Subcutaneous abdominal adipose tissue (tissue), 5 donors: ENCODE results near the gene KLF17.

Experiments
- H3K27ac ChIP-seq: one replicate; pipeline ENCODE4 v1.7.0; 2013; ENCODE audit warnings: low read depth, mild to moderate bottlenecking, inconsistent platforms, low read length, moderate library complexity
- H3K27me3 ChIP-seq, 5 donors: one replicate each; pipeline ENCODE4 v1.7.0; 2013; ENCODE audit warnings: low read length in 5 of 5, inconsistent platforms in 1 of 5; ENCODE audit not compliant: control insufficient read depth in 5 of 5, insufficient read depth in 4 of 5
- H3K36me3 ChIP-seq, 5 donors: one replicate each; pipeline ENCODE4 v1.7.0; 2013; ENCODE audit warnings: low read length in 5 of 5; ENCODE audit not compliant: control insufficient read depth in 5 of 5, insufficient read depth in 5 of 5
- H3K4me1 ChIP-seq, 5 donors: one replicate each; pipeline ENCODE4 v1.7.0; 2013; ENCODE audit warnings: low read length in 5 of 5, mild to moderate bottlenecking in 3 of 5, moderate library complexity in 1 of 5; ENCODE audit not compliant: control insufficient read depth in 5 of 5, insufficient read depth in 5 of 5
- H3K4me3 ChIP-seq, 5 donors: one replicate each; pipeline ENCODE4 v1.7.0; 2013; ENCODE audit warnings: low read length in 5 of 5, low read depth in 1 of 5
- H3K9ac ChIP-seq, 5 donors: one replicate each; pipeline ENCODE4 v1.7.0; 2013; ENCODE audit warnings: low read length in 5 of 5, mild to moderate bottlenecking in 4 of 5, moderate library complexity in 3 of 5
- H3K9me3 ChIP-seq, 5 donors: one replicate each; pipeline ENCODE4 v1.7.0; 2013; ENCODE audit warnings: low read length in 5 of 5; ENCODE audit not compliant: control insufficient read depth in 5 of 5
- donor health status: healthy.
- donor health status: healthy.
- donor health status: healthy.
- donor health status: healthy.
- donor health status: healthy.

Gene KLF17, protein sequence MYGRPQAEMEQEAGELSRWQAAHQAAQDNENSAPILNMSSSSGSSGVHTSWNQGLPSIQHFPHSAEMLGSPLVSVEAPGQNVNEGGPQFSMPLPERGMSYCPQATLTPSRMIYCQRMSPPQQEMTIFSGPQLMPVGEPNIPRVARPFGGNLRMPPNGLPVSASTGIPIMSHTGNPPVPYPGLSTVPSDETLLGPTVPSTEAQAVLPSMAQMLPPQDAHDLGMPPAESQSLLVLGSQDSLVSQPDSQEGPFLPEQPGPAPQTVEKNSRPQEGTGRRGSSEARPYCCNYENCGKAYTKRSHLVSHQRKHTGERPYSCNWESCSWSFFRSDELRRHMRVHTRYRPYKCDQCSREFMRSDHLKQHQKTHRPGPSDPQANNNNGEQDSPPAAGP

DNA sequence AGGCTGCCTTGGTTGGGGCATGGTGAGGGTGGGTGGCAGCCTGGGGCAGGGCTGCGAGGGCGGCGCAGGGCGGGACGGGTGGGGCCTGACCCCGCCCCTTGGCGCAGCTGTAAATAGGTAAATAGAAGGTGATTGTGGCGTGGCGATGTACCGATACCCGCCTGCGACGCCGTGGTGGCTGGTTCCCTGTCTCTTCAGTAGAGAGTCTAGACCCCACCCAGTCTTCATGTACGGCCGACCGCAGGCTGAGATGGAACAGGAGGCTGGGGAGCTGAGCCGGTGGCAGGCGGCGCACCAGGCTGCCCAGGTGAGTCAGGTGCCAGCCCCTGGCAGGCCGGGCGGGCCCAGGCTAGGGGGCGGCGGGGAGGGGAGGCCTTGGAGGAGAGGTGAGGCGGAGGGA, at the start of gene KLF17:
KLF17 (plus strand) TSS at position 140 of the 400 bp plus-strand sequence; CDS start at position 227, 87 bp downstream.
- H3K27me3 ChIP-seq: no peaks in the 10 kb centered on the region
- no peaks in the 10 kb centered on the region for H3K9me3 ChIP-seq
- no peak within 1 kb of the TSS for H3K9ac ChIP-seq
- no peaks in the 10 kb centered on the region for H3K4me1 ChIP-seq
- no peaks in the 10 kb centered on the region for H3K36me3 ChIP-seq
- H3K27ac ChIP-seq: no peak within 1 kb of the TSS
- no peak within 1 kb of the TSS for H3K4me3 ChIP-seq

DNA sequence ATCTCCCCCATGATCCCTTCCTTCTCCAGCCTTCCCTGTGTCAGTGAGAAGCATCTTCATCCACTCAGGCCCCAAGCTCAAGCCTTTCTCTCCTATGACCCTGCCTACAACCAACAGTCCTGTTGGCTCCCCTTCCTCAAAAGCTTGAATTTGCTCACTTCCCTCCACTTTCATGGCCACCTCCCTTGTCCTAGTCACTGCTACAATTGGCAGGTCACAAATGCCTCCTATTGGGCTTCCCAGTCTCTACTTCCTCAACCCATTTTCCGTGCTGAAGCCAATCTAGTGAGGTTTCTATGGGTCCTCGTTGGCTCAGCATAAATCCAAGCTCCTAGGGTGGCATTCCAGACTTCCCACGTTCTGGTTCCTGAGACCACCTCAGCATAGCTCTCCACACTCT, 47.2 kb upstream of the KLF17 start:
- no peak overlapping the region for H3K9ac ChIP-seq
- no peaks in the 10 kb centered on the region for H3K36me3 ChIP-seq
- H3K27me3 ChIP-seq: no peaks in the 10 kb centered on the region
- no peak overlapping the region for H3K27ac ChIP-seq
- H3K4me3 ChIP-seq: no peak overlapping the region
- H3K9me3 ChIP-seq: no peaks in the 10 kb centered on the region
- H3K4me1 ChIP-seq: peaks cover 0 to 20% (median 16%) of the 10 kb centered on the region in 5 donors

DNA sequence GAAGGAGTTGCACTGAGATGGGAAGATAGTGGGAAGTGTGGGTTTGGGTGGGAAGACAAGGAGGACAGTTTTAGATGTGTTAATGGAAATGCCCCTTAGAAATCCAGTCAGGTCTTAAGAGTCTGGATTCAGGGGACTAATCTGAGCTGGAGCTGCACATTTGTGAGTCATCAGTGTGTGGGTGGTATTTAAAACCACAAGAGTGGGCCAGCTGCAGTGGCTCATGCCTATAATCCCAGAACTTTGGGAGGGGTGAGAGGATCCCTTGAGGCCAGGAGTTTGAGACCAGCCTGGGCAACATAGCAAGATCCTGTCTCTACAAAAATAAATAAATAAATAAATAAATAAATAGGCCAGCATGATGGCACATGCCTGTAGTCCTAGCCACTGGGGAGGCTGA, 46.4 kb upstream of the KLF17 start:
- no peaks in the 10 kb centered on the region for H3K9me3 ChIP-seq

DNA sequence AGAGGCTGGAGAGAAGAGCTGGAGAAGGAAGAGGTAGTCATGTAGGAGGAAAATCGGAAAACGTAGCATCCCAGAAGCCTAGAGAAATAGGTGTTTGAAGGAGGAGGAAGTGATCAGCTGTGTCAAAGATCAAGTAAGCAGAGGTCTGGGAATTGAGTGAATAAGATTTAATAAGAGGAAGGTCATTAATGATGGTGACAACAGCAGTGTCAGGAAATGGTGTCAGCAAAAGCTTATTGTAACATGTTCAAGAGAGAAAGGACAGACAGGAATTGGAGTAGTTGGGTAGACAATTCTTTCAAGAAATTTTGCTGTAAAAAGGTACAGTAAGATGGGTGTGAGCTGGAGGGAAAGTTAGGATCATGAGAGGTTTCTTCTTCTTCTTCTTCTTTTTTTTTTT, 45.8 kb upstream of the KLF17 start:
- H3K36me3 ChIP-seq: no peaks in the 10 kb centered on the region
- no peak overlapping the region for H3K9ac ChIP-seq
- H3K9me3 ChIP-seq: no peaks in the 10 kb centered on the region
- H3K4me1 ChIP-seq: peaks cover 0 to 13% (median 9%) of the 10 kb centered on the region in 5 donors
- no peak overlapping the region for H3K4me3 ChIP-seq
- H3K27ac ChIP-seq: no peak overlapping the region
- no peaks in the 10 kb centered on the region for H3K27me3 ChIP-seq

More for the DNA sequence above, 46.4 kb upstream of the KLF17 start:
- H3K27me3 ChIP-seq: no peaks in the 10 kb centered on the region
- peaks cover 0 to 19% (median 15%) of the 10 kb centered on the region in 5 donors for H3K4me1 ChIP-seq
- H3K9ac ChIP-seq: no peak overlapping the region
- H3K36me3 ChIP-seq: no peaks in the 10 kb centered on the region
- no peak overlapping the region for H3K27ac ChIP-seq
- H3K4me3 ChIP-seq: no peak overlapping the region

DNA sequence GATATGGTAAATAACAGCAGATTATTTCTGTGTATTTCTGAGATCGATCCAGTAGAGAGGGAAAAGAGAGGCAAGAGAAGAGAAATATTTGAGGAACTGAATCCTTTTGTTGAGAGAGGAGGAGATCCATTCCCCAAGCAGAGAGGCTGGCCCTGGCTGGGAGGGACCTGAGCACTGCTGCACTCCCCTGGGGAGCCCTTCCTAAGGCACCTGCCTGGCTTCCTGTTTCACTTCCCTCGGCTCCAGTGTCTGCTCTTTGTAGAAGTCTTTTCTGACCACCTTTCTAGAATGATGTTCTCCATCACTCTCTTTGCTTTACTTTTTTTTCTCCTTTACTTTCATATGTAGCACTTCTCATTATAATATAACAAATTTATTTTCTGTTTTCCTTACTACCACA, 45.1 kb upstream of the KLF17 start:
- H3K36me3 ChIP-seq: no peaks in the 10 kb centered on the region
- no peak overlapping the region for H3K4me3 ChIP-seq
- no peak overlapping the region for H3K9ac ChIP-seq
- H3K27ac ChIP-seq: no peak overlapping the region
- H3K4me1 ChIP-seq: peaks cover 0 to 6% (median 2%) of the 10 kb centered on the region in 5 donors
- no peaks in the 10 kb centered on the region for H3K9me3 ChIP-seq
- H3K27me3 ChIP-seq: no peaks in the 10 kb centered on the region

DNA sequence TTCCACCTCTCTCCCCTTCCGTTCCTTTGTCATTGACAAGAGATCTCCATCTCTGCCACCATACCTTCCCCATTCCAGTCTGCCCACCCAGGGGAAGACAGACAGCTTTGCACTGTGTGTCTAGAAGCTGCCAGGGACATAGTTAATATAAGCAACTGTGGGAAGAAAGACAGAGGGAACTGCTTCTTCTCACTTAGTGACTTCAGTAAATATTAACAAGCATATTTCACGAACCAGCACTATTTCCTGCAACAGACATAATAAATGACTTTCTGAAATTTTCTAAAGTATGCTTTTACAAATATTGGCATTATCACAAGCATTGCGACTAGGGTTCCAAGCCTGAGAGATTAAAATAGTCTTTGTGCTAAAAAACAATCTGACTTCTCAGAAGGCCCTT, 44.2 kb upstream of the KLF17 start:
- H3K9ac ChIP-seq: no peak overlapping the region
- H3K27me3 ChIP-seq: no peaks in the 10 kb centered on the region
- no peak overlapping the region for H3K4me3 ChIP-seq
- H3K9me3 ChIP-seq: no peaks in the 10 kb centered on the region
- no peak overlapping the region for H3K27ac ChIP-seq
- no peaks in the 10 kb centered on the region for H3K4me1 ChIP-seq
- no peaks in the 10 kb centered on the region for H3K36me3 ChIP-seq

DNA sequence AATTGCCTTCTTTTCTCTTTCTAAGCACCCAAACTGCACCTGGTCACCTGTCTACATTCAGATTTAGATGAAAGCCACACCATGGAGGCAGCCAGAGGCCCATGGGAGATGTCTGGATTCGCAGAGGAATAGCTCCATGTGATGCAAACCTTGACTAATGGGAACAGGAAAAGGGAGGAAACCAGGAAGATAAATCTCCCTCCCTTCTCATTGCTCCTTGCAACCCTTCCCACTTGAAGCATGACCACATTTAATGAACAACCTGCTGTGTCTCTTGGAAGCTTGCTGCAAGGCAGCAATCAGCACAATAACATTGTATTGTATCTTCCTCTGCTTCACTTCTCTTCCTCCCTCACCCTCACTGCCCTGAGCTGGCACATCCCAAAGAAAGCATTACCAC, 42.6 kb upstream of the KLF17 start:
- Histone ChIP-seq H3K27ac (no peak overlapping the region), H3K4me1 (no peaks in the 10 kb centered on the region), H3K27me3 (no peaks in the 10 kb centered on the region), H3K36me3 (no peaks in the 10 kb centered on the region), H3K9ac (no peak overlapping the region), H3K9me3 (no peaks in the 10 kb centered on the region), H3K4me3 (no peak overlapping the region)

DNA sequence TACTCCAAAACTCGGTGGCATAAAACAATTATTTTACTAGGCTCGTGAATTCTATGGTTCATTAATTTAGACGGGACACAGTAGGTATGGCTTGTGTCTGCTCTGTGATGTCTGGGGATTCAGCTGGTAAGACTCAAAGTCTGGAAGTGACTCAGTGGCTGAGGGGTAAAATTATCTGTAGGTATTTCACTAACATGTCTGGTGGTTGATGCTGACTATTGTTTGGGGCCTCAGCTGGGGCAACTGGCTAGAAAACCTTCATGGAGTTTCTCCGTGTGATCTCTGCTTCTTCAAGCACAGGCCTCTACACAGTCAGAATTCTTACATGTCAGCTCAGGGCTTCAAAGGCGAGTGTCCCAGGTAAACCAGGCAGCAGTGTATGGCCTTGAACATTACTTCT, 41.2 kb upstream of the KLF17 start:
- no peaks in the 10 kb centered on the region for H3K4me1 ChIP-seq
- H3K27me3 ChIP-seq: no peaks in the 10 kb centered on the region
- no peaks in the 10 kb centered on the region for H3K36me3 ChIP-seq
- H3K9ac ChIP-seq: no peak overlapping the region
- no peaks in the 10 kb centered on the region for H3K9me3 ChIP-seq
- H3K27ac ChIP-seq: no peak overlapping the region
- H3K4me3 ChIP-seq: no peak overlapping the region

DNA sequence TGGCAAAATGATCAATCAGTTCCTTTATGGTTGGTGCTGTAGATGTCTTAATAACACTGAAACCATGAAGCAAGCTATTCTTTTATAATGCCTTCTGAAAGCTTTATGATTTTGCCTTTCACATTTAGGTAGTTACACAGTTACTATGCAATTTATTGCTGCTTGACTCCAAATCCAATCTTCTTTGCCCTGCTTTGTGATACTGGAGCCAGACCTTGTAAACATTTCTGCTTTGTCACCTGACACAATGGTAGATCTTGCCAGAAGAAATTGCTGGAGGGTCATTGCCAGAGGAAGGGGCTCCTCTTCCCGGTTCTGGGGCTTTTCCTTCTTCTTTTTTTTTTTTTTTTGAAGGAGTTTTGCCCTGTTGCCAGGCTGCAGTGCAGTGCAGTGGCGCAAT, 40.5 kb upstream of the KLF17 start:
- H3K9ac ChIP-seq: no peak overlapping the region

DNA sequence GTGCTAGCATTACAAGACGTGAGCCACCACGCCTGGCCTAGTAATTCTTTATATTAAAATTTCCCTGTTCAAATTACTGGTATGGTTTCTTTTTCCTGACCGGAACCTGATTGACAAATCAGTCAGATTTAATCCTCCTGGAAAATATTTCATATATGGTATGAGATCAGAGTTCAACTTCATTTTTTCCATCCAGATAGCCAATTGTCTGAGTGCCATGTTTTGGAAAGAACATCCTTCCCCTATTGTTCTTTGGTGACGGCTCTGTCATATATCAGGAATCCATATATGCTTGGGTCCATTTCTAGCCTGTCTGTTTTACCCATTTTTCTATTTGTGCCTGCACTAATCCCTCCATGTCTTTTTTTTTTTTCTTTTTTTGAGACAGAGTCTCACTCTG, 39.1 kb upstream of the KLF17 start:
- H3K9ac ChIP-seq: no peak overlapping the region
- H3K36me3 ChIP-seq: no peaks in the 10 kb centered on the region
- H3K27me3 ChIP-seq: peaks cover 0 to 2% (median 0%) of the 10 kb centered on the region in 5 donors
- no peaks in the 10 kb centered on the region for H3K4me1 ChIP-seq
- H3K27ac ChIP-seq: no peak overlapping the region
- H3K4me3 ChIP-seq: no peak overlapping the region
- H3K9me3 ChIP-seq: no peaks in the 10 kb centered on the region

More for the DNA sequence above, 40.5 kb upstream of the KLF17 start:
- no peak overlapping the region for H3K4me3 ChIP-seq
- peaks cover 0 to 2% (median 0%) of the 10 kb centered on the region in 5 donors for H3K27me3 ChIP-seq
- H3K27ac ChIP-seq: no peak overlapping the region
- no peaks in the 10 kb centered on the region for H3K4me1 ChIP-seq
- H3K9me3 ChIP-seq: no peaks in the 10 kb centered on the region
- no peaks in the 10 kb centered on the region for H3K36me3 ChIP-seq
